Ovary (tissue), 3 donors: ENCODE results near the gene TNIK.

Source experiments
- CTCF ChIP-seq, 3 donors: fragments of 450-650 bp in 2 of 3; fragments of 200-600 bp in 1 of 3; IDR thresholded peaks; one replicate each; pipeline versions ENCODE4 v1.5.1 to v1.8.0; 2016 to 2022; ENCODE audit warnings: antibody characterized with exemption in 3 of 3, mild to moderate bottlenecking in 1 of 3
- EP300 ChIP-seq: sonication (generic); formaldehyde crosslinking; IDR thresholded peaks from one replicate; pipeline ENCODE4 v1.6.1; 2017; ENCODE audit warnings: antibody characterized with exemption
- donor health status: DM: no; HTN: no; CAD: no.

GRCh38 chr3:171264758-171265157 lies 195.4 kb downstream of the TNIK start:
- no peak for TF ChIP-seq EP300
- TF ChIP-seq CTCF (IDR thresholded peaks at IDR 0.05): no peak
